ENCODE data around the gene MAPK1. TPM values are rescaled to one million over a fixed set of nuclear protein-coding genes. Genes with fewer than 3 reads are reported as not detected.

Gene MAPK1
- total and polyA plus RNA-seq, 9 of the 15 experiments (the other 6 are each of a cell fraction or from before 2014, with no cell fraction given): 46.3 to 575 (median 283) TPM

DNA sequence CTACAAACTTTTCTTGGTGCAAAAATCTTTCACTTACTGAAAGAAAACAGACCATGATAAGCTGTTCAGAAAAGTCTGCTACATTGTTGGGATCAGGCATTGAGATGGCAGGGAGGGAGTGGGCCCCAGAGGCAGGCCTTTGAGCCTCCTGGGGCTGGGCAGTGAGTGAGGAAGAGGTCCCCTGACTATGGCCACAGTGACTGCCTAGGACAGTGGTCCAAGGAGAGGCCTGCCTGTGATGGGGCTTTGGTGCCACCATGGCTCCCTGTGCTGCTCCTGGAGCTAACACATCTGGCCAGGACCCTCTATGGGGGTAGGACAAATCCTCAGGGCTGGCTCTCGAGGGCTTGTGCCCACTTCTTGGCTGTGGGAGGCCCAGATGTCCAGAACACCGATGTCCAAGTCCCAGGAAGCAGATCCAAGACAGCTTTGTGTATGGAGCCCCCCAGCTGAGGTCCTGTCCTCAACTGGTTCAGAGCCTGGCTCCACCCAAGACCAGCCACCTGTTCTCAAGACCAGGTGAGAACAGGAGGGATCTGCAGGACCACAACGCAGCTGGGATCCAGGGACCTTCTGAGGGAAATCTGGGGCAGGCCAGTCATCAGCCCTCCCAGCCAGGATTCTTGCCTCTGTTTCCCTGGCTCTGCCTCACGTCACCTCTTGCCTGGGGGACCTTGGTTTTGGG, 48.3 kb upstream of the MAPK1 start (continued):
- TF ChIP-seq RNF219 (CRISPR knock-in tag; IDR thresholded peaks at IDR 0.05) (no peak), KDM5B (IDR thresholded peaks at IDR 0.05; ENCODE audit: insufficient replicate concordance, low read depth, low read length) (peak; percentile 28), USF1 (CRISPR knock-in tag; IDR thresholded peaks at IDR 0.05) (peak; percentile 47; the same call in 1 of the 2 replicates), ZNF282 (CRISPR knock-in tag; IDR thresholded peaks at IDR 0.05) (no peak), RUNX1 (IDR thresholded peaks at IDR 0.05; ENCODE audit: low read depth) (0 out of 2 replicates have a peak, but pooled peaks have one; percentile 22), ILF3 (IDR thresholded peaks at IDR 0.05; ENCODE audit: borderline replicate concordance) (no peak), CBX3 (IDR thresholded peaks at IDR 0.05; ENCODE audit: borderline replicate concordance in 1 of 2, low read length in 2 of 2) (peak in 1 of 2 experiments; percentile 59; a peak in 1 of 3 replicates), THRAP3 (IDR thresholded peaks at IDR 0.05; ENCODE audit: borderline replicate concordance) (no peak), PURB (CRISPR knock-in tag; IDR thresholded peaks at IDR 0.05; ENCODE audit: low read depth) (no peak), ASH1L (IDR thresholded peaks at IDR 0.05; ENCODE audit: borderline replicate concordance, low read depth, partially characterized antibody) (no peak), ZNF232 (CRISPR knock-in tag; IDR thresholded peaks at IDR 0.05) (no peak), SMC3 (conservative IDR thresholded peaks at IDR 0.05; ENCODE audit: insufficient read depth, low read depth, low read length) (0 out of 2 replicates have a peak, but pooled peaks have one; percentile 3), ZFP1 (CRISPR knock-in tag; IDR thresholded peaks at IDR 0.05) (no peak), ZNF57 (CRISPR knock-in tag; IDR thresholded peaks at IDR 0.05) (no peak), HNRNPH1 (optimal IDR thresholded peaks at IDR 0.05; ENCODE audit: low read depth, low read length) (no peak)
- TF ChIP-seq, protein P1, sequence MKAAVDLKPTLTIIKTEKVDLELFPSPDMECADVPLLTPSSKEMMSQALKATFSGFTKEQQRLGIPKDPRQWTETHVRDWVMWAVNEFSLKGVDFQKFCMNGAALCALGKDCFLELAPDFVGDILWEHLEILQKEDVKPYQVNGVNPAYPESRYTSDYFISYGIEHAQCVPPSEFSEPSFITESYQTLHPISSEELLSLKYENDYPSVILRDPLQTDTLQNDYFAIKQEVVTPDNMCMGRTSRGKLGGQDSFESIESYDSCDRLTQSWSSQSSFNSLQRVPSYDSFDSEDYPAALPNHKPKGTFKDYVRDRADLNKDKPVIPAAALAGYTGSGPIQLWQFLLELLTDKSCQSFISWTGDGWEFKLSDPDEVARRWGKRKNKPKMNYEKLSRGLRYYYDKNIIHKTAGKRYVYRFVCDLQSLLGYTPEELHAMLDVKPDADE (conservative IDR thresholded peaks at IDR 0.05; ENCODE audit: control insufficient read depth, low read depth, low read length): no peak
- TF ChIP-seq, protein P2, sequence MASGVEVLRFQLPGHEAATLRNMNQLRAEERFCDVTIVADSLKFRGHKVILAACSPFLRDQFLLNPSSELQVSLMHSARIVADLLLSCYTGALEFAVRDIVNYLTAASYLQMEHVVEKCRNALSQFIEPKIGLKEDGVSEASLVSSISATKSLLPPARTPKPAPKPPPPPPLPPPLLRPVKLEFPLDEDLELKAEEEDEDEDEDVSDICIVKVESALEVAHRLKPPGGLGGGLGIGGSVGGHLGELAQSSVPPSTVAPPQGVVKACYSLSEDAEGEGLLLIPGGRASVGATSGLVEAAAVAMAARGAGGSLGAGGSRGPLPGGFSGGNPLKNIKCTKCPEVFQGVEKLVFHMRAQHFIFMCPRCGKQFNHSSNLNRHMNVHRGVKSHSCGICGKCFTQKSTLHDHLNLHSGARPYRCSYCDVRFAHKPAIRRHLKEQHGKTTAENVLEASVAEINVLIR (CRISPR knock-in tag; IDR thresholded peaks at IDR 0.05): no peak
- TF ChIP-seq, protein P3, sequence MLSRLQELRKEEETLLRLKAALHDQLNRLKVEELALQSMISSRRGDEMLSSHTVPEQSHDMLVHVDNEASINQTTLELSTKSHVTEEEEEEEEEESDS (CRISPR knock-in tag; IDR thresholded peaks at IDR 0.05): no peak
- TF ChIP-seq, protein P4, sequence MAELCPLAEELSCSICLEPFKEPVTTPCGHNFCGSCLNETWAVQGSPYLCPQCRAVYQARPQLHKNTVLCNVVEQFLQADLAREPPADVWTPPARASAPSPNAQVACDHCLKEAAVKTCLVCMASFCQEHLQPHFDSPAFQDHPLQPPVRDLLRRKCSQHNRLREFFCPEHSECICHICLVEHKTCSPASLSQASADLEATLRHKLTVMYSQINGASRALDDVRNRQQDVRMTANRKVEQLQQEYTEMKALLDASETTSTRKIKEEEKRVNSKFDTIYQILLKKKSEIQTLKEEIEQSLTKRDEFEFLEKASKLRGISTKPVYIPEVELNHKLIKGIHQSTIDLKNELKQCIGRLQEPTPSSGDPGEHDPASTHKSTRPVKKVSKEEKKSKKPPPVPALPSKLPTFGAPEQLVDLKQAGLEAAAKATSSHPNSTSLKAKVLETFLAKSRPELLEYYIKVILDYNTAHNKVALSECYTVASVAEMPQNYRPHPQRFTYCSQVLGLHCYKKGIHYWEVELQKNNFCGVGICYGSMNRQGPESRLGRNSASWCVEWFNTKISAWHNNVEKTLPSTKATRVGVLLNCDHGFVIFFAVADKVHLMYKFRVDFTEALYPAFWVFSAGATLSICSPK (IDR thresholded peaks at IDR 0.05; ENCODE audit: borderline replicate concordance): no peak
